Fibroblast of gingiva (primary cell): ENCODE results near the gene TNFAIP8L2.
"Not testable (repeated sequence)": the region's sequence is repeated elsewhere in the genome, so short reads cannot be mapped to it uniquely, and the experiment has no call there.

Source experiments
- DNase-seq: peaks from one replicate; pipeline ENCODE4 v3.0.0-alpha.2; 2011; ENCODE audit warnings: low read depth

Gene TNFAIP8L2

GRCh38 chr1:151189637-151190445 lies 33.4 kb downstream of the TNFAIP8L2 start, which contains the start of gene VPS72:
VPS72 (minus strand) TSS chr1:151190197; CDS start chr1:151190121, 76 bp downstream.
- DNase-seq = peak; percentile 89

DNA sequence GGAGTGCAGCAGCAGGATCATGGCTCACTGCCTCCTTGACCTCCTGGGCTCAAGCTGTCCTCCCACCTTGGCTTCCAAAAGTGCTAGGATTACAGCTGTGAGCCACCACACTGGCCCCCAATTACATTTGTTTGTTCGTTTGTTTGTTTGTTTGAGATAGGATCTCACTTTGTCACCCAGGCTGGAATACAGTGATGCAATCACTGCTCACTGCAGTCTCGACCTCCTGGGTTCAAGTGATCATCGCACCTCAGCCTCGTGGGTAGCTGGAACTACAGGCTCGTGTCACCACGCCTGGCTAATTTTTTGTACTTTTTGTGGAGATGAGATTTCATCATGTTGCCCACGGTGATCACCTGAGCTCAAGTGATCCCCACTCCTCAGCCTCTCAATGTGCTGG lies 35.6 kb downstream of the TNFAIP8L2 start:
- no peak for DNase-seq

DNA sequence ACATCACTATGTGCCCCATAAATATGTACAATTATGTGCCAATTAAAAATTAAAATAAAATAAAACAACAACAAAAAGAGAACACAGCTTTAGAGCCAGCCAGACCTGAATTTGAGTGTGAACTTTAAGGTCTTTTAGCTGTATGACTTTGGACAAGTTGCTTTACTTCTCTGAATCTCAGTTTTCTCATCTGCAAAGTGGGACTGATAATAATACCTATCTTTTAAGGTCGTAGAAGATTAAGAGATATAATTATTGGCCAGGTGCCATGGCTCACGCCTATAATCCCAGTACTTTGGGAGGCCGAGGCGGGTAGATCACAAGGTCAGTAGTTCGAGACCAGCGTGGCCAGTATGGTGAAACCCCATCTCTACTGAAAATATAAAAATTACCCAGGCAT lies 36.9 kb downstream of the TNFAIP8L2 start:
- DNase-seq = no peak

GRCh38 chr1:151193856-151194255 lies 37.4 kb downstream of the TNFAIP8L2 start:
- DNase-seq = no peak

DNA sequence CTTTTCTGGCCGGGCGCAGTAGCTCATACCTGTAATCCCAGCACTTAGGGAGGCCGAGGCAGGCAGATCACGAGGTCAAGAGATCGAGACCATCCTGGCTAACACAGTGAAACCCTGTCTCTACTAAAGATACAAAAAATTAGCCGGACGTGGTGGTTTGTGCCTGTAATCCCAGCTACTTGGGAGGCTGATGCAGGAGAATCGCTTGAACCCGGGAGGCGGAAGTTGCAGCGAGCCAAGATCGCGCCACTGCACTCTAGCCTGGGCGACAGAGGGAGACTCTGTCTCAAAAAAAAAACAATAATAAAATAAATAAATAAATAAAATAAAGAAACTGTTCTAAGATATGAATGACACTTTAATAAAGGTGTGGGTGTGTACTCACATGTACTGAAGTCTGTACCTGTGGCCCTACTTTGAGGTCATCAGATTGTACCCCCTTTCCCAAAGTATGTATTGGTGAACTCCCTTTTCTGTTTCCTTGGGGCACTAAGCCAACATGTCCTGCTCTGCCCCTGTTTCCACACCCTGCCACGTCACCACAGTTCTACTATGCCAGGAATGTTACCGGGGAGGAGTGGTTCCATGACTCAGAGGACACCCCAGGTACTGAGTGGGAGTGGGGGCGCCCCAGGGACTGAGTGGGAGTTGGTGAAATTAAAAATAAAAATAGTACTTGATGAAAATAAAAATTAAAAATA lies 38.6 kb downstream of the TNFAIP8L2 start:
- DNase-seq = peak; percentile 89

GRCh38 chr1:151196292-151196800 lies 39.9 kb downstream of the TNFAIP8L2 start:
- peak; percentile 85 for DNase-seq

DNA sequence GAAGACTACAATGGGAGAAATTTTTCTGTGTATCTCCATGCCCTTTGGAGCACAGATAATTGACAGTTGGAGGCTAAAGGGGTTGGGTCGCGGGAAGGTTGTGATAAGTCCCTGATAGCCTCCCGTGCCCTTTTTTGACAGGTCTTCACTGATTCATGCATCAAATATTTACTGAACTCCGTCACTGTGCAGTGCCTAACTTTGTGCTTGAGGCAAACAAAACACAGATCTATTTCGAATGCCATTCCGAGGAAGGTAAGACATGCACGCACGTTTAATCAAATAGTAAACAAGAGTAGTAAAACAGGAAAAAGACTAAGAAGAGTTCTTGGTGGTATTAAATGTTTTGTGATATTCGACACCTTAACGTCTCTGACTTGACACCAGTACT lies 41.4 kb downstream of the TNFAIP8L2 start:
- no peak for DNase-seq

- peak; percentile 98 for DNase-seq
These were observed 42.0 kb downstream of the TNFAIP8L2 start, which contains the start of gene PIP5K1A for GRCh38 chr1:151198254-151199127. PIP5K1A (plus strand) TSS chr1:151198552; CDS start chr1:151198997, 445 bp downstream.

DNA sequence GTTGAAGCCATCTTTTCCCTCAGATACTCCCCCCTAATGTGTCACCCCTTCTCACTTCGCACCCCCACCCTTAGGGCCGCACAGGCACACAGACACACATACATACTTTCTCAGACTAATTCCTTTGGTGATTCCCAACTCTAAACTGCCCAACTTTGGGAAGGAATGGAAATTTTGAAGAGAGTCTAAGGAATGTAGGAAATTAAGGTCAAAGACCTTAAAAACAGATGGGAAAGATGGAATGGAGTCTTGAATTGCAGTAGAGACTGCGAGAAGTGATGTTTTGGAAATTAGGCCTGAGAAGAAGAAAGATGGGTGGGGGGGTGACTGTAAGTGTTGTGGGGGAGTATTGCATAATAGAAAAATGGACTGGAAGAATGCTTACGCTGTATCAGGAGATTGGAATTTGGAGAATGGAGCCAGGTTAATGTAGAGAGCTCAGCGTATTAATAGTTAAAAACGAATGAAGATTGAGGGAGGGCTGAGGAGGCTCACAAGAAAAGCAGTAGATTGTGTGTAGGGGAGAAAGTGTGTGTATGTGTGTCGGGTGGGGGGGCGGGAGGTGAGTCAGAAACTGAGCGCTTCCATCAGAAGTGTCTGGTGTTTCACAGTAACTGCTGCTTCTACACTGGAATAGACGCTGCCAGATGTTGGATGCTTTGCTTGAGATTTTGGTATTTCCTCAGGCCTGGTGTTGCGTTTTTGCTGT lies 43.6 kb downstream of the TNFAIP8L2 start:
- DNase-seq = peak; percentile 85

- not testable (repeated sequence) for DNase-seq
These were observed 49.0 kb downstream of the TNFAIP8L2 start for GRCh38 chr1:151205381-151205965.
